HG02642 (cell line): ENCODE measurements around the gene ZFP92.

ENCODE experiments used
- ATAC-seq: cut with Tn5 transposase; IDR thresholded peaks from one replicate; pipeline ENCODE4 v1.9.1; 2021; ENCODE audit warnings: mild to moderate bottlenecking; ENCODE audit not compliant: unreplicated experiment, poor library complexity

The ZFP92 gene

GRCh38 chrX:153406903-153407302 lies 4.4 kb upstream of the ZFP92 start:
- no peak for ATAC-seq

- no peak for ATAC-seq
Observed at GRCh38 chrX:153407736-153408135, 3.5 kb upstream of the ZFP92 start.

- ATAC-seq = no peak
Observed at GRCh38 chrX:153408221-153408721, 3.0 kb upstream of the ZFP92 start.

- no peak for ATAC-seq
Observed at GRCh38 chrX:153408871-153409351, 2.4 kb upstream of the ZFP92 start.

GRCh38 chrX:153409414-153410101 lies 1.7 kb upstream of the ZFP92 start:
- ATAC-seq = no peak

GRCh38 chrX:153410373-153410772 lies 899 bp upstream of the ZFP92 start:
- no peak for ATAC-seq

- ATAC-seq = no peak
Observed at GRCh38 chrX:153410888-153411254, 401 bp upstream of the ZFP92 start.

GRCh38 chrX:153411988-153412574 lies 809 bp downstream of the ZFP92 start:
- ATAC-seq = no peak

GRCh38 chrX:153412746-153413720 lies 1.8 kb downstream of the ZFP92 start:
- ATAC-seq = no peak

GRCh38 chrX:153413731-153414130 lies 2.5 kb downstream of the ZFP92 start:
- ATAC-seq = no peak

GRCh38 chrX:153414856-153415510 lies 3.7 kb downstream of the ZFP92 start:
- ATAC-seq = no peak

- ATAC-seq = no peak
Observed at GRCh38 chrX:153416781-153417450, 5.6 kb downstream of the ZFP92 start.

GRCh38 chrX:153417637-153418036 lies 6.4 kb downstream of the ZFP92 start:
- ATAC-seq = no peak

- no peak for ATAC-seq
Observed at GRCh38 chrX:153420851-153421599, 9.8 kb downstream of the ZFP92 start.

GRCh38 chrX:153421856-153422255 lies 10.6 kb downstream of the ZFP92 start:
- ATAC-seq = no peak

- no peak for ATAC-seq
Observed at GRCh38 chrX:153423652-153424051, 12.4 kb downstream of the ZFP92 start.

- no peak for ATAC-seq
Observed at GRCh38 chrX:153426204-153426603, 14.9 kb downstream of the ZFP92 start.

- ATAC-seq = no peak
Observed at GRCh38 chrX:153430796-153431195, 19.5 kb downstream of the ZFP92 start.

GRCh38 chrX:153433161-153433680 lies 21.9 kb downstream of the ZFP92 start:
- ATAC-seq = no peak
